Mesendoderm (in vitro differentiated cells): Measurements from ENCODE around the gene ZSWIM4.
"Not testable (repeated sequence)": the region's sequence is repeated elsewhere in the genome, so short reads cannot be mapped to it uniquely, and the experiment has no call there.

Source experiments
- DNase-seq: peaks from one replicate; pipeline ENCODE4 v3.0.0; 2013
- H2AK5ac ChIP-seq: 2 replicates; pipeline ENCODE4 v1.6.1; 2013; ENCODE audit warnings: low read length, inconsistent platforms
- H2BK120ac ChIP-seq: 2 replicates; pipeline ENCODE4 v1.6.1; 2013; ENCODE audit warnings: low read depth, mild to moderate bottlenecking, low read length, moderate library complexity, mixed read lengths
- H2BK15ac ChIP-seq: replicated peaks from 2 replicates; pipeline ENCODE4 v1.6.1; 2013; ENCODE audit warnings: low read depth, mild to moderate bottlenecking, moderate library complexity
- H2BK5ac ChIP-seq: 2 replicates; pipeline ENCODE4 v1.6.1; 2013; ENCODE audit warnings: low read length, inconsistent platforms
- H3K18ac ChIP-seq: 2 replicates; pipeline ENCODE4 v1.6.1; 2013; ENCODE audit warnings: mild to moderate bottlenecking, low read length, mixed read lengths
- H3K23ac ChIP-seq: one replicate; pipeline ENCODE4 v1.6.1; 2013; ENCODE audit warnings: low read length
- H3K27ac ChIP-seq: 2 replicates; pipeline ENCODE4 v1.5.1; 2013; ENCODE audit warnings: low read depth, mild to moderate bottlenecking, inconsistent platforms, low read length, moderate library complexity
- H3K27me3 ChIP-seq: 2 replicates; pipeline ENCODE4 v1.6.1; 2013; ENCODE audit warnings: low read length, control low read depth, mild to moderate bottlenecking, inconsistent platforms; ENCODE audit not compliant: insufficient read depth, poor library complexity
- H3K36me3 ChIP-seq: 2 replicates; pipeline ENCODE4 v1.6.1; 2013; ENCODE audit warnings: low read length, inconsistent platforms; ENCODE audit not compliant: control insufficient read depth, insufficient read depth
- H3K4ac ChIP-seq: one replicate; pipeline ENCODE4 v1.6.1; 2013; ENCODE audit warnings: low read depth, mild to moderate bottlenecking, low read length, moderate library complexity
- H3K4me1 ChIP-seq: 2 replicates; pipeline ENCODE4 v1.6.1; 2013; ENCODE audit warnings: low read depth, low read length, inconsistent platforms; ENCODE audit not compliant: control insufficient read depth
- H3K4me2 ChIP-seq: 2 replicates; pipeline ENCODE4 v1.6.1; 2013; ENCODE audit warnings: low read length
- H3K4me3 ChIP-seq: 2 replicates; pipeline ENCODE4 v1.5.1; 2013; ENCODE audit warnings: mild to moderate bottlenecking, low read length
- H3K56ac ChIP-seq: one replicate; pipeline ENCODE4 v1.6.1; 2013; ENCODE audit warnings: low read length
- H3K79me1 ChIP-seq: 2 replicates; pipeline ENCODE4 v1.6.1; 2013; ENCODE audit warnings: low read length, inconsistent platforms
- H3K79me2 ChIP-seq: 2 replicates; pipeline ENCODE4 v1.6.1; 2013; ENCODE audit warnings: mild to moderate bottlenecking, low read length; ENCODE audit not compliant: control insufficient read depth, insufficient read depth
- H3K9ac ChIP-seq: 2 replicates; pipeline ENCODE4 v1.6.1; 2013; ENCODE audit warnings: low read length, inconsistent platforms
- H4K5ac ChIP-seq: one replicate; pipeline ENCODE4 v1.6.1; 2013; ENCODE audit warnings: low read length
- H4K8ac ChIP-seq: one replicate; pipeline ENCODE4 v1.6.1; 2013; ENCODE audit warnings: low read depth, mild to moderate bottlenecking, control low read depth, low read length, moderate library complexity
- WGBS: extraction: QIAGEN DNeasy Blood & Tissue Kit; methylation state at CpG from one replicate; pipeline ENCODE4 v1.1.7; 2013; ENCODE audit warnings: low lambda C conversion rate, missing lambda C conversion rate; ENCODE audit not compliant: insufficient coverage; ENCODE audit errors: extremely low coverage; 5-methylcytosine and 5-hydroxymethylcytosine counted together

The ZSWIM4 gene

GRCh38 chr19:13850910-13851733 lies 55.9 kb downstream of the ZSWIM4 start:
- Histone ChIP-seq H2BK5ac (peak overlapping the region; percentile 80), H3K79me2 (no peaks in the 10 kb centered on the region), H3K9ac (peak overlapping the region; percentile 34), H2BK15ac (no peak overlapping the region), H3K4me2 (peak overlapping the region; percentile 7), H3K23ac (no peak overlapping the region), H3K4me1 (peaks cover 5% of the 10 kb centered on the region), H4K8ac (no peak overlapping the region), H3K4ac (peak overlapping the region; percentile 28), H3K18ac (peak overlapping the region; percentile 33), H3K56ac (peak overlapping the region; percentile 76), H3K36me3 (no peaks in the 10 kb centered on the region), H3K79me1 (no peaks in the 10 kb centered on the region), H3K4me3 (no peak overlapping the region), H2BK120ac (peak overlapping the region; percentile 16), H3K27ac (peak overlapping the region; percentile 87), H4K5ac (peak overlapping the region; percentile 21), H2AK5ac (no peak overlapping the region), H3K27me3 (no peaks in the 10 kb centered on the region)
- WGBS, result no CpG with 5 or more reads among the region's 26 CpGs
- peak; percentile 88 for DNase-seq

GRCh38 chr19:13851734-13852114 lies 56.5 kb downstream of the ZSWIM4 start:
- peak overlapping the region; percentile 33 for H3K18ac ChIP-seq
- H3K4me3 ChIP-seq, H3K79me2 ChIP-seq, H3K27me3 ChIP-seq, H4K8ac ChIP-seq, H3K9ac ChIP-seq, H2BK15ac ChIP-seq, H4K5ac ChIP-seq, H3K4me1 ChIP-seq, DNase-seq, H3K23ac ChIP-seq, H3K79me1 ChIP-seq, H2AK5ac ChIP-seq, H3K4me2 ChIP-seq, H3K36me3 ChIP-seq: not testable (repeated sequence)
- H2BK5ac ChIP-seq, result peak overlapping the region; percentile 80
- peak overlapping the region; percentile 76 for H3K56ac ChIP-seq
- H2BK120ac ChIP-seq, result peak overlapping the region; percentile 16
- H3K4ac ChIP-seq, result peak overlapping the region; percentile 28
- H3K27ac ChIP-seq, result peak overlapping the region; percentile 87
- WGBS, result no CpG with 5 or more reads among the region's 5 CpGs

GRCh38 chr19:13852171-13852707 lies 57.0 kb downstream of the ZSWIM4 start:
- no CpG with 5 or more reads among the region's 12 CpGs for WGBS
- H3K56ac ChIP-seq, H3K23ac ChIP-seq, H3K27me3 ChIP-seq, H3K4me1 ChIP-seq, H3K36me3 ChIP-seq, H2AK5ac ChIP-seq, H3K4me3 ChIP-seq, H3K9ac ChIP-seq, H2BK15ac ChIP-seq, H3K79me2 ChIP-seq, H4K8ac ChIP-seq, H3K4me2 ChIP-seq, H2BK5ac ChIP-seq, H4K5ac ChIP-seq, H3K79me1 ChIP-seq, H2BK120ac ChIP-seq, H3K18ac ChIP-seq: not testable (repeated sequence)
- DNase-seq, result peak; percentile 68
- Histone ChIP-seq H3K4ac (peak overlapping the region; percentile 62), H3K27ac (peak overlapping the region; percentile 29)

- no peak overlapping the region for H3K18ac ChIP-seq
- H3K79me2 ChIP-seq, result no peaks in the 10 kb centered on the region
- H2BK5ac ChIP-seq, result no peak overlapping the region
- no peaks in the 10 kb centered on the region for H3K36me3 ChIP-seq
- H2BK15ac ChIP-seq, result no peak overlapping the region
- no peak overlapping the region for H4K5ac ChIP-seq
- no peak overlapping the region for H3K56ac ChIP-seq
- H3K27ac ChIP-seq, result no peak overlapping the region
- no peak overlapping the region for H3K4me3 ChIP-seq
- no peak overlapping the region for H3K23ac ChIP-seq
- no peak overlapping the region for H3K4ac ChIP-seq
- no peaks in the 10 kb centered on the region for H3K79me1 ChIP-seq
- H3K27me3 ChIP-seq, result no peaks in the 10 kb centered on the region
- H3K9ac ChIP-seq, result no peak overlapping the region
- H4K8ac ChIP-seq, result no peak overlapping the region
- WGBS, result no CpG with 5 or more reads among the region's 2 CpGs
- H3K4me1 ChIP-seq, result peaks cover 1% of the 10 kb centered on the region
- H2BK120ac ChIP-seq, result no peak overlapping the region
- H3K4me2 ChIP-seq, result no peak overlapping the region
- H2AK5ac ChIP-seq, result no peak overlapping the region
- no peak for DNase-seq
These were observed 61.3 kb downstream of the ZSWIM4 start for GRCh38 chr19:13856497-13856896.

GRCh38 chr19:13859361-13859880 lies 64.2 kb downstream of the ZSWIM4 start:
- no peak overlapping the region for H3K4me3 ChIP-seq
- H2AK5ac ChIP-seq, result no peak overlapping the region
- no peaks in the 10 kb centered on the region for H3K27me3 ChIP-seq
- DNase-seq, result peak; percentile 71
- H2BK120ac ChIP-seq, result no peak overlapping the region
- H3K56ac ChIP-seq, result no peak overlapping the region
- no peaks in the 10 kb centered on the region for H3K4me1 ChIP-seq
- H2BK15ac ChIP-seq, result no peak overlapping the region
- H2BK5ac ChIP-seq, result no peak overlapping the region
- no peak overlapping the region for H3K18ac ChIP-seq
- no peak overlapping the region for H3K23ac ChIP-seq
- no peak overlapping the region for H3K4me2 ChIP-seq
- H3K4ac ChIP-seq, result no peak overlapping the region
- no peak overlapping the region for H4K8ac ChIP-seq
- H3K79me2 ChIP-seq, result no peaks in the 10 kb centered on the region
- no peak overlapping the region for H4K5ac ChIP-seq
- WGBS, result 100% methylated on average over 2 of the region's 3 CpGs
- no peak overlapping the region for H3K9ac ChIP-seq
- no peaks in the 10 kb centered on the region for H3K79me1 ChIP-seq
- no peak overlapping the region for H3K27ac ChIP-seq
- no peaks in the 10 kb centered on the region for H3K36me3 ChIP-seq
